Thyroid gland (tissue), 4 donors: ENCODE data around the gene SH3GLB1. TPM values are rescaled to one million over a fixed set of nuclear protein-coding genes. Genes with fewer than 3 reads are reported as not detected.

Experiments
- DNase-seq, 2 donors: peaks; one replicate each; pipeline ENCODE4 v3.0.0-alpha.2; 2019
- H3K27ac ChIP-seq, 3 donors: fragments of 200-600 bp; sonication (generic); 1 replicate in 2 of 3; 2 replicates in 1 of 3; pipeline ENCODE4 v1.5.1; 2016 to 2019; ENCODE audit warnings: mild to moderate bottlenecking in 1 of 3, moderate library complexity in 1 of 3
- H3K27me3 ChIP-seq: fragments of 200-600 bp; sonication (generic); one replicate; pipeline ENCODE4 v1.5.1; 2019
- H3K36me3 ChIP-seq, 2 donors: fragments of 200-600 bp; sonication (generic); one replicate each; pipeline ENCODE4 v1.5.1; 2016 to 2019
- H3K4me1 ChIP-seq, 2 donors: fragments of 200-600 bp; sonication (generic); one replicate each; pipeline ENCODE4 v1.5.1; 2017 to 2019
- H3K4me3 ChIP-seq, 3 donors: fragments of 200-600 bp; sonication (generic); replicated peaks in 1 of 3; 1 replicate in 2 of 3; 2 replicates in 1 of 3; pipeline ENCODE4 v1.5.1; 2016; ENCODE audit warnings: mild to moderate bottlenecking in 1 of 3
- H3K9me3 ChIP-seq: fragments of 200-600 bp; sonication (generic); one replicate; pipeline ENCODE4 v1.5.1; 2017
- CTCF ChIP-seq, 6 experiments: fragments of 200-600 bp in 3 of 6; fragments of 450-650 bp in 3 of 6; sonication (generic) in 3 of 6; IDR thresholded peaks; one replicate each; pipeline ENCODE4 v1.5.1; 2016 to 2019; ENCODE audit warnings: antibody characterized with exemption in 6 of 6, mild to moderate bottlenecking in 2 of 6, inconsistent platforms in 1 of 6, moderate library complexity in 1 of 6
- POLR2A ChIP-seq, 2 donors: fragments of 450-650 bp; IDR thresholded peaks; one replicate each; pipeline ENCODE4 v1.6.1; 2017; ENCODE audit warnings: antibody characterized with exemption in 2 of 2, mild to moderate bottlenecking in 2 of 2, moderate library complexity in 1 of 2
- WGBS, 2 donors: methylation state at CpG; one replicate each; pipeline ENCODE4 v1.1.5; 2017; 5-methylcytosine and 5-hydroxymethylcytosine counted together
- intact Hi-C: fragments of 100-400 bp; cut with DNase I; formaldehyde crosslinking; loops from one replicate; pipeline ENCODE4 v1.15.1; 2023
- total RNA-seq, 4 donors: library from RNA; depleted of rRNA; stranded (reverse); fragments of >200 nt; gene quantifications; one replicate each; pipeline ENCODE4 v1.2.3, GENCODE V29; 2016

Gene SH3GLB1
- total RNA-seq, 4 donors from 2014 or later, result 45.1 to 75.6 (median 58.1) TPM

DNA sequence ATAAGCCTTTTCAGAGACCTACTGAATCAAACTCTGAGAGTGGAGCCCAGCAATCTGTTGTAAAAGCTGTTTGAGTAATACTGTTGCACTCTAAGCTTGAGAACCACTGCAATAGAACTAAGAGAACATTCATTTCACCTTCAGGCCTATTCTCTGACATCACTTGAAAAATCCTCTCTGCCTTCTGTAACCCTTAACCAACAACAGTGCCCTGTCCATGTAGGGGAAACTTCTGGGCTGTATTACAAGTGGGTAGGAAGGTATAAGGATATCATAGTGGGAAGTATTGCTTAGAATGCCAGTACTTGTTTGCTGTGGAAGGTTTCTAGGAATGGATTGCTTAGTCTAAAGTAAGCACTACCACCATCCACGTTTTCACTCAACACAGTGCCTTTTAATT lies 42.9 kb downstream of the SH3GLB1 start:
- no peak overlapping the region for H3K27ac ChIP-seq
- intact Hi-C loops, result no loop called here
- TF ChIP-seq CTCF (IDR thresholded peaks at IDR 0.05), result no peak
- no peak for TF ChIP-seq POLR2A (IDR thresholded peaks at IDR 0.05)
- no peak overlapping the region for H3K4me3 ChIP-seq
- no peak for DNase-seq
- H3K9me3 ChIP-seq, result no peaks in the 10 kb centered on the region
- H3K4me1 ChIP-seq, result no peaks in the 10 kb centered on the region
- H3K36me3 ChIP-seq, result peaks cover 8 to 11% of the 10 kb centered on the region in 2 donors
- no peaks in the 10 kb centered on the region for H3K27me3 ChIP-seq
- WGBS, 2 donors, result 45 to 65% methylated on average over 1 of the region's 1 CpG

GRCh38 chr1:86748622-86749373 lies 44.4 kb downstream of the SH3GLB1 start:
- TF ChIP-seq POLR2A (IDR thresholded peaks at IDR 0.05) (no peak), CTCF (IDR thresholded peaks at IDR 0.05) (no peak)
- Histone ChIP-seq H3K27me3 (no peaks in the 10 kb centered on the region), H3K4me3 (no peak overlapping the region), H3K27ac (no peak overlapping the region), H3K9me3 (no peaks in the 10 kb centered on the region), H3K4me1 (no peaks in the 10 kb centered on the region), H3K36me3 (peaks cover 0 to 2% of the 10 kb centered on the region in 2 donors)
- 92% methylated on average over 4 of the region's 4 CpGs for WGBS, 2 donors
- intact Hi-C loops, result no loop called here
- no peak for DNase-seq

GRCh38 chr1:86750076-86750475 lies 45.7 kb downstream of the SH3GLB1 start:
- no peak for DNase-seq
- intact Hi-C loops, result no loop called here
- WGBS, 2 donors, result 89 to 93% methylated on average over 1 of the region's 1 CpG
- Histone ChIP-seq H3K36me3 (no peaks in the 10 kb centered on the region), H3K27ac (no peak overlapping the region), H3K9me3 (no peaks in the 10 kb centered on the region), H3K4me3 (no peak overlapping the region), H3K4me1 (no peaks in the 10 kb centered on the region), H3K27me3 (no peaks in the 10 kb centered on the region)
- TF ChIP-seq CTCF (IDR thresholded peaks at IDR 0.05) (no peak), POLR2A (IDR thresholded peaks at IDR 0.05) (no peak)

DNA sequence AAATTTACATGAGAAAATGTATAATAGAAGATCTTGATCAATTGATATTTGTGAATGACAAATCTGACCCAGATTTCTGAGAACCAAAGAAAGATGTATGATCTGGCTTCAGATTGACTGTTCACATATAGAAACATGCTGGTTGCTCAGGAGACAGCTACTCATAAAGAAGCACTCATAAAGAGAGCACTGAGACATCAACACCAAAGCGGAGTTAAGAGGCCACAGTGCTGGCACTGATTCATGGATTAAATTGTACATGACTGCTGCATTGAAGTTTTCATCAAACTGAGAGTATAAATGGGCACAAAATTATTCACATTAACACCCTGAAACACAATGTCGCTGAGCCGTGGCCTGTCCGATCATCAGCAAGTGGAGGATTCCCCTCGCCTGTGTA lies 46.2 kb downstream of the SH3GLB1 start:
- Histone ChIP-seq H3K27me3 (no peaks in the 10 kb centered on the region), H3K27ac (no peak overlapping the region), H3K4me1 (no peaks in the 10 kb centered on the region), H3K4me3 (no peak overlapping the region), H3K9me3 (no peaks in the 10 kb centered on the region), H3K36me3 (no peaks in the 10 kb centered on the region)
- DNase-seq, result no peak
- intact Hi-C loops, result no loop called here
- 88 to 92% methylated on average over 5 of the region's 5 CpGs for WGBS, 2 donors
- TF ChIP-seq POLR2A (IDR thresholded peaks at IDR 0.05) (no peak), CTCF (IDR thresholded peaks at IDR 0.05) (no peak)

GRCh38 chr1:86751923-86752322 lies 47.5 kb downstream of the SH3GLB1 start:
- H3K9me3 ChIP-seq, result no peaks in the 10 kb centered on the region
- DNase-seq, result no peak
- WGBS, 2 donors, result 79% methylated on average over 6 of the region's 6 CpGs

More at GRCh38 chr1:86751923-86752322, 47.5 kb downstream of the SH3GLB1 start:
- Histone ChIP-seq H3K4me3 (no peak overlapping the region), H3K27me3 (no peaks in the 10 kb centered on the region), H3K27ac (no peak overlapping the region), H3K36me3 (no peaks in the 10 kb centered on the region), H3K4me1 (no peaks in the 10 kb centered on the region)
- intact Hi-C loops, result no loop called here
- TF ChIP-seq CTCF (IDR thresholded peaks at IDR 0.05), result no peak
- TF ChIP-seq POLR2A (IDR thresholded peaks at IDR 0.05), result no peak
